ENCODE data around the gene ZNF675. TPM values are rescaled to one million over a fixed set of nuclear protein-coding genes. Genes with fewer than 3 reads are reported as not detected.

The ZNF675 gene
- total RNA-seq: 7.4 and 10.1 TPM in 2 replicates

DNA sequence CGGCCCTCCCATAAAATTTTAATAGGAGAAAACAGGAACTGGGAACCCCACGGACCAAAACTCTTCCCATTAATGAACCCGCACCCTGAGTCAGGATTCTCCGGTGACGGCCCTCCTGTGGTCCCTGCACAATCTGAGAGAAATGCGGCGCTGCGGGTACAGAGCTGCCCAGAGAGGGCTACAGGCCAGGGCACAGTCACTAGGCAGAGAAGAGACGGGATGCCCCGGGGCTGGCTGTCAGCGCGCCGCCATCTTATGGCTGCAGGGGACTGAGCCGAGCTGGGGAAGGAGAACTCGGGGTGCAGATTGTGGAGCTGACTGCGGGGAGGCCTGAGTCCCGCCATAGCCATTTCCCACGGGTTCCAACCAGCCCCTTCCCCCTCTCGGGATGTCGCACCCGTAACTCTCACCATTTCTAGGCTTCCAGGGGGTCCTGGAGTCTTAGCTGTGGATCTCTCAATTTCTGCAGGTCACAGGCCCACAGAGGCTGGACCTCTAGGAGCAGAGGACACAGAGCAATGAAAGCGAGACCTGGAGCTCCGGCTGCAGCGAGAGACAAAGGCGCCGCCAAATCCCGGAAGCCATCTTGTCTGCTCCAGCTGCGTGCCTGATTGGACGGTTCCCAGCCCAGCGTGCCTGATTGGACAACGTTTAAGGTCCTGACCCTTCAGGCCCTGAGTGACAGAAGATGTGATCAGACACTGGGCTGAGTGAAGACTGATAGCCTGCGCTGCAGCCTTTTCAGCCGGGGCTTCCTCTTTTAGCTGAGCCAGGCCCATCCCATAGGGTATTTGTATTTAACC is at the start of gene ZNF675:
Gene ZNF675, minus strand, starts transcription at position 592 of the 803 bp plus-strand sequence. Its CDS starts 179 bp downstream, at position 413.

Other genes starting within 250 kb of the ZNF675 start
- gene ZNF681, start 71.7 kb upstream of the ZNF675 start, total RNA-seq: 0.87 and 1.5 TPM in 2 replicates
- gene ZNF726, start 227.7 kb upstream of the ZNF675 start, total RNA-seq: 2.0 and 2.7 TPM in 2 replicates